Hindlimb muscle (tissue), 1 donor: ENCODE measurements around the gene DOCK2. TPM values are rescaled to one million over a fixed set of nuclear protein-coding genes. Genes with fewer than 3 reads are reported as not detected.

ENCODE experiments used
- DNase-seq: peaks from one replicate; pipeline ENCODE4 v3.0.0-alpha.2; 2013
- polyA plus RNA-seq: library from polyadenylated mRNA; unstranded; fragments of 120-200 nt; gene quantifications from one replicate; pipeline ENCODE4 v1.2.1, GENCODE V29; 2013; ENCODE audit not compliant: insufficient read length

Gene DOCK2
- polyA plus RNA-seq, 1 donor, result 5.0 TPM

GRCh38 chr5:169999621-170000020 is 362.5 kb downstream of the DOCK2 start:
- no peak for DNase-seq

- no peak for DNase-seq
Observed at GRCh38 chr5:170000155-170000554, 363.1 kb downstream of the DOCK2 start.

GRCh38 chr5:170006021-170006420 is 368.9 kb downstream of the DOCK2 start:
- DNase-seq, result no peak

GRCh38 chr5:170008376-170008775 is 371.3 kb downstream of the DOCK2 start:
- DNase-seq, result no peak

- DNase-seq, result no peak
Observed at GRCh38 chr5:170010595-170010994, 373.5 kb downstream of the DOCK2 start.

GRCh38 chr5:170011751-170012150 is 374.7 kb downstream of the DOCK2 start:
- no peak for DNase-seq

- DNase-seq, result no peak
Observed at GRCh38 chr5:170012622-170013021, 375.5 kb downstream of the DOCK2 start.

- DNase-seq, result no peak
Observed at GRCh38 chr5:170020423-170020822, 383.3 kb downstream of the DOCK2 start.

GRCh38 chr5:170021506-170021905 is 384.4 kb downstream of the DOCK2 start:
- no peak for DNase-seq

- DNase-seq, result no peak
Observed at GRCh38 chr5:170025853-170026252, 388.8 kb downstream of the DOCK2 start.

GRCh38 chr5:170028124-170028523 is 391.0 kb downstream of the DOCK2 start:
- DNase-seq, result no peak

GRCh38 chr5:170034231-170034630 is 397.2 kb downstream of the DOCK2 start:
- DNase-seq, result no peak

- no peak for DNase-seq
Observed at GRCh38 chr5:170038241-170038640, 401.2 kb downstream of the DOCK2 start.

GRCh38 chr5:170039830-170040229 is 402.8 kb downstream of the DOCK2 start:
- DNase-seq, result no peak

- peak; percentile 57 for DNase-seq
Observed at GRCh38 chr5:170046241-170046640, 409.2 kb downstream of the DOCK2 start.

- no peak for DNase-seq
Observed at GRCh38 chr5:170049713-170050112, 412.6 kb downstream of the DOCK2 start.

GRCh38 chr5:170053896-170054295 is 416.8 kb downstream of the DOCK2 start:
- no peak for DNase-seq

- DNase-seq, result no peak
Observed at GRCh38 chr5:170055606-170056005, 418.5 kb downstream of the DOCK2 start.

GRCh38 chr5:170056561-170057267 is 419.6 kb downstream of the DOCK2 start:
- no peak for DNase-seq

- DNase-seq, result no peak
Observed at GRCh38 chr5:170057311-170057710, 420.2 kb downstream of the DOCK2 start.

- no peak for DNase-seq
Observed at GRCh38 chr5:170059221-170059620, 422.1 kb downstream of the DOCK2 start.

GRCh38 chr5:170067152-170067551 is 430.1 kb downstream of the DOCK2 start:
- DNase-seq, result no peak

- no peak for DNase-seq
Observed at GRCh38 chr5:170067574-170068170, 430.6 kb downstream of the DOCK2 start.

GRCh38 chr5:170069512-170069911 is 432.4 kb downstream of the DOCK2 start:
- DNase-seq, result no peak
